Stimulated activated CD8-positive, alpha-beta memory T cell treated with anti-CD3 and anti-CD28 coated beads, Interleukin-4, amount 100 ng/mL, for 1 hour (primary cell): Measurements from ENCODE around the gene GPR87.

ENCODE experiments used
- DNase-seq, 2 donors: peaks; one replicate each; pipeline ENCODE4 v3.0.0-alpha.2; 2020; ENCODE audit warnings: low read depth in 2 of 2, low spot score in 1 of 2

Gene GPR87

GRCh38 chr3:151283907-151284461, 32.6 kb downstream of the GPR87 start:
- DNase-seq, result no peak

- DNase-seq, result no peak
These were observed 33.2 kb downstream of the GPR87 start for GRCh38 chr3:151283387-151283786.

DNA sequence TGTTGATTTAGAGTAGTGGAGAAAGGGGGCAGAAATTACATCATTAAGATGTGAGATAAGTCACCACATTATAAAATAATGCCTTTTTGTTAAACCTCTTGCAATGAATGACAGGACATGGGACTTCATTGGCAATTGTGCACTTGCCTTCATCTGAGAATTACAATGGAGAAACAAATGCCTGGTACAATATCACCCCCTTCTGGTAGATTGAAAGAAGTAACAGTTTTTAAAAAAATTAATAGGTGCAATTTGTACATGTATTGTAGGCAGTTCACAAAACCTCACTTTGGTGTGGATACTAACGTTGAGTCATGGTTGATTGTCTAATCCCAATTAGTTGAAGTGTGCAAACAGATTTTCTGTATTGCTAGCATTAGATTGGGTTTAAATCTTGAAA, 33.7 kb downstream of the GPR87 start:
- DNase-seq, result no peak

GRCh38 chr3:151281671-151282324, 34.8 kb downstream of the GPR87 start:
- no peak for DNase-seq

DNA sequence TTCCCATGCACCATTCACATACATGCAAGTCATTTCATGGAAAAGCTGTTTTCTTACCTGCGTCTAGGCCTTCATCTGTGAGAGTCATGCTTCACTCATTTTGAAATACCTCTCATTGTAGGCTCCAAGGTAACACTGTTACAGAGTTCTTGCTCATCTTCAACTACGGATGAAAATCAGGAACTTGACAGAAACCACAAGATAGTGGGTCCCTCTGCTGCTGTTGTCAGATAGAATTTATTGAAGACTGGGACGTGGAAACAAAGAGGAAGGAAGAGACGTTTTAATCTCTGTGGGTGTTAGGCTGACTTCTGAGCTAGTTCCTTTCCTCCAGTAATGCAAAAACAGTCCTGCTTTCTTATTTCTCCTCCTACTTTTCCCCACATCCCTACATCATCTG, 38.4 kb downstream of the GPR87 start, which contains the start of gene P2RY14:
P2RY14 (minus strand) TSS at position 313 of the 400 bp plus-strand sequence. CDS start 64,226 bp downstream, outside the sequence.
- no peak for DNase-seq

DNA sequence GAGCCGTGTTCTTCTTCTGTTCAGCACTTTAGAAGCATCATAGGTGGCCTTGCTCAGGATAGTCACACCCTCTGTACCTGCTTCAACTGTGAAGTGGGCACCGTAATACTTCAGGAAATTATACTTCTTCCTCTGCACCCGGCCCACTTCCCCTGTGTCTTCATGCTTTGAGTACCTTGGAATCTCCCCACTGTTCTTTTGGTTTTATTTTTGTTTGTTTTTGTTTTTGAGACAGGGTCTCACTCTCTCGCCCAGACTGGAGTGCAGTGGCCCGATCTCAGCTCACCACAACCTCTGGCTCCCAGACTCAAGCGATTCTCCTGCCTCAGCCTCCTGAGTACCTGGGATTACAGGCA, 40.0 kb downstream of the GPR87 start:
- no peak for DNase-seq

GRCh38 chr3:151276038-151276686, 40.5 kb downstream of the GPR87 start:
- no peak for DNase-seq

DNA sequence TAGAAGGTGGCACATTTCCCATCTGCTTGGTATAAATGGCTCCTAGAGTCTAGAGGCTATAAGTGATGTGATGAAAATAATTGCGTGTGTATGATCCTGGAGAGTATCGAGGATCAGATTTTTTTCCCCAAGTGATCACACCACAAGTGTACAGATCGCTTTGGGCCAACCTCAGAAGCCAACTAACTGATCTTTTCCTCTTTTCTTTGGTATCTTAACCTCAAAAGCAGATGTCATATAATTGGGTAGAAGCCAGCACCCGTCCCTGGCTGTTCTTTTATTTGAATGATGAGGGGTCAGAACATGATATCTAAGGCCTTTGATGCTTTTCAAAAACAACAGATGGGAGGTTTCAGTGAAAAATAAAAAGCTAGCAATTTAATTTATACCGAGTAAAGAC, 41.5 kb downstream of the GPR87 start:
- DNase-seq, result no peak

DNA sequence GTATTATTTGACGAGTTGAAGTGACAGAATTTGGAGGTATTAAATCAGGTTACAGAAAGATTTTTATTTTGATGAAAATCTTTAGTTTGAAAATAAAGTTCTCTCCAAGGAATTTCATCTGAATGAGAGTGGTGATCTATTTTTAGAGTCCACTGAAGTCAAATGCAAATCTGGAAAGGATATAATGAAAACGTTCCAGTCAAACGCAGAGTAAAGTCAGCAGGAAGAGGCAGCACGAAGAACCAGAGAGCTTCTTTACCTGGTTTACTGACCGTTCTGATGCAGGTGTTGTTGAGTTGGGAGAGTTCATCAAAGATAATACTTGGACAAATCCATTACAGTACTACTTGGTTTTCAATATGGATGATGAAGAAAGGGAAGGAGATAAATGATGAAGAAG, 47.0 kb downstream of the GPR87 start:
- DNase-seq, result no peak

- DNase-seq, result no peak
These were observed 48.1 kb downstream of the GPR87 start for GRCh38 chr3:151268267-151269235.

GRCh38 chr3:151267066-151267465, 49.6 kb downstream of the GPR87 start:
- DNase-seq, result no peak

DNA sequence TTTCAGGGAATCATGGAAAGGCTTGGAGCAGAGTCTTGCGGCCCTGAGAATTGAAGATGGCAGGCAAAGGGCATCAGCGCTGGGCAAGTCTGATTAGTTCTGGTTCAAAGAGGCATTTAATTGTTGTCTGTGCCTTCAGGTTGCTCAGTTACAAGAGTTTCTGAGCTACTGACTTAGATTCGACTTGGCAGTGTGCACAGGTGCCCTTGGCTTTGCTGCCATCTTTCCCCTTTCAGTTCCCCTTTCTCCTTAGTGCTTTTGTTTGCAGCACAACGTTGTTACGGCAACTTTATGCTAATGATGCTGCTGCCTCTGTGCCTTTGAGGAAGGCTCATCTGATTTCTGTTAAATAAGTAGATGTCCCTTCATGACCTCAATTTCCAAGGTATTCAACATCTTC, 50.8 kb downstream of the GPR87 start:
- no peak for DNase-seq

DNA sequence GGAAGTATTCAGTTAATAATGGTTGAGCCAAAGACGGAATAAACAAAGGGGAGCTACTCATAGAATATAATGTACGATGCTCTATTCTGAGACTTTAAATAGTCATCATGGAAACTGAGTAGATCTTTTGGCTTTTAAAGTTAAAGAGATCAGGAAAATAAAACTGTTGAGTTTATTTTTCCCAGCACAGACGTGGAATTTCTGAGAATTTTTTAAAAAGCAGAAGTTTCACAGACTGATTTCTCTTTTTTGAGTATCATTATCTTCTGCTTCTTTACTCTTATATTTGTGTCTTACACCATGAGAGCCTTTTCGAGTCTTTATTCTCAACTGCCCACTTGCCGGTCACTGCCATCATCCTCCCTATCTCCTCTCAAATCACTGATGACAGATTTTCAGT, 51.5 kb downstream of the GPR87 start:
- DNase-seq, result no peak

DNA sequence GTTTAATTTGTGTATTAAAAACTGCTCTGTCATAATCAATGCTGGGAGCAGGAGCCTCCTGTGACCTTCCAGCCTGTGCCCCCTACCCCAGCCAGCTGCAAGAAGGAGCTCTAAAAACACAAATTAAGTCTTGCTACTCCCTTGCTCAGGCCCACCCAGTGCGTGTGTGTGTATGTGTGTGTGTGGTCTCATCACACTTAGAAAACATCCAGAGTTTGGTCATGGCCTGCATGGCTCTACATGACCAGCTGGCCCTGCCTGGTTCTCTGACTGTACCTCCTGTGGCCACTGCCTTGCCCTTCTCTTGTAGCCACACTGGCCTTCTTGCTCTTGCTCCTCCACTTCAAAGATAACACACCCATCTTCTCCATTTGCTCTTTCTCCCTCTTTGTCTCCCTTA, 52.0 kb downstream of the GPR87 start:
- no peak for DNase-seq

DNA sequence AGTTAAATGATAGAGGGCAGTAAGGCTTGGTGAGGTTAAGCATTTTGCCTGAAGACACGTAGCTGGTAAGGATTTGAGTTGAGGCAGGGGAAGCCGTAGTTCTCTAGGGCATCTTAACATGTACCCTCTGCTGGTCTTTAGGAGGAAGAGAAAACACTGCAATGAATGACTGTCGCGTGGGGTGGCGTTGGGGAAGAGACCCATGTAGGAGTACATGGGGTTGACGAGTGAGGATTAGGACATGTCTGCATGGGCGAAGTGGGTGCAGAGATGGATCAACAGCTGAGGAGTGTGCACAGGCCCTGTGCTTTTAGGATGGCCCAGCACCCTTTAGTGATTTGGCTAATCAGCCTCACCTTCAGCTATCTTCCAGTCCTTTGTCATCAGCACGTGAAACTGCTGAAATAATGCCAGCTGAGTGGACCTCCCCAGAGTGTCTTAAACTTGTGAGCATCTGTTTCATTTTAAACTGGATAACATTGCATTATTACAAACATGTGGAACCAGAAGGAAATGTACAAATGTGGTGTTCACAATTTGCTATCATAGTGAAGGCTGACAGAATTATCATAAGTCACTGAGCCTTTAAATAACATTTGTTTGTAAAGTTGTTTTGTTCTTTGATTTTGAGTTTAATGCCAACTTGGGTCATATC, 53.6 kb downstream of the GPR87 start:
- DNase-seq, result no peak

DNA sequence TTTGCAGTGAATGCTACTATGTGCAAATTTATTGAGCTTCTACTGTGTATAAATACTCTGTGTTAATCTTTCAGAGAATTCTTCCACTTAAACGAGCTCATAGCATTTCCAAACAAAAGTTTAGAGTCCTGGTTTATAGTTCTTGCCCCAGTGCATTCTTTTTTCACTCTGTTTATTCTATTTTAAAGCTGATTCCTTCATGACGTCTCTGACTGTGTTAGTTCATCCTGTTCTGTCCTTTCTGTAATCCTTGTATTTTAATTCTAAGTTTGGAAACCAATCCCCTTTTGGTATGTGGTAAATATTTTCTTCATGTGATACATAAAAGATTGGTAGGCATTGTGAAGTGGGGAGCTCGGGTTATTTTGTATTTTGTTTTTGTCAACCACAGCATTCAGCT, 57.0 kb downstream of the GPR87 start:
- DNase-seq, result no peak

DNA sequence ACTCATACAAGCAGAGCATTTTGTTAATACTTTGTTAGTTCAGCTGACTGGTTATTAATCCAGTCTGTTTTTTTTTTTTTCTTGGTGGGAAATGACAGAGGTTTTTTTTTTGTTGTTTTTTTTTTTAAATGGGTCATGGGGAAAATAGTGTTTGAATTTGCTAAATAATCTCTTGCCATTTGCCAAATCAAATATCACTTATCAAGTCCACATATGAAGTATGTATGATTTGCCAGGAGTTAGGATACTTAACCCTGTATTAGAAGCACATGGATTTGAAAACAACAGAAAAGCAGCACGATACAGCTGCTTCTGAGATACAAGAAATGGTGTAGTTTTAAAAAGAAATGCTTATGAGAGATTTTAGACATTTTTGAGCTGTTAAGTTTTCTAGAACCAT, 59.9 kb downstream of the GPR87 start:
- no peak for DNase-seq

GRCh38 chr3:151248772-151249337, 67.8 kb downstream of the GPR87 start:
- no peak for DNase-seq
